ENCODE results near the gene HDAC4.

HDAC4 gene

DNA sequence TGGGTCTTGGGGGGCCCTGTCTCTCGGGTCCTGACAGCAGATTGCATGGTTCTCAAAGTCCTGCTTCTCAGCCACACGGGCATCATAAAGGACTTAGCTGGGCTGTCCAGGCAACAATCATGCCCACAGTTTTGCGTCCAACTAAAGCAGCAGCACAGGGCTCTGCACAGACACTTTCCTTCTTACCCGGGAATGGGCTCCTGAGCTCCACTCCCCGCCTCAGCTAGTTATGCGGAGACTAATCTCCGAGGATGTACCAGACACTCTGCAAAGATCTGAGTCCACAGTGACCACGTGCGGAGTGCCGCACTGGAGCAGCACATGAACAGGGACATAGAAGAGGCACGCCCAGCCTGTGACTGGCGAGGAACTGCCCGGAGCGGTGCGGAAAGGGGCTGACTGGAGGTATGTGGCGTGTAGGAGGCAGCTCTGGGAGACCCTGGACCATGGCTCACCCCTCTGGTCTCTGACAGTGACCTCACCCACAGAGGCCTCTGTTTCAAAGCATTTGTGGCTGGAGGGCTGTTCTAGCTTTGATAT, 270.0 kb downstream of the HDAC4 start:
- TF ChIP-seq CTCF (IDR thresholded peaks at IDR 0.05; ENCODE audit: insufficient read depth, low read length, poor library complexity, severe bottlenecking) (no peak), EZH2phosphoT487 (conservative IDR thresholded peaks at IDR 0.05; ENCODE audit: low read length) (no peak)

DNA sequence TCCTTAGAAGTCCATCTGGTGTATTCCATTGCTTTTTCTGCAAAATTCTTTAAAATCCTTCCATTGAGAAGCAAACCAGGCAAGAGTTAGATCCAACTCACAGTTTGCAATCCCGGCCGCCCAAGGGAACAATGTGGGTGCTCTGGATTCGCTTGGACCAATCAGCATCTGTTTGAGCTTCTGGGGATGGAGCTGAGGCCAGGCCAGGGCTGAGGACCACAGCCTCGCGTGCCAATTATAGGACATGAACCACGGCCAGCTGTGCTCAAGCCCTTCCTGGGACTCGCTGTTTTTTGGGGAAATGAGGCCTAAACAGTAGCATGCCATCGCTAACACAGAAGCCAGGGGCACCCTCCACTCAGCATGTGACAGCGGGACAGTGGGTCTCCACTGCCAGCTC, 270.8 kb downstream of the HDAC4 start:
- Histone ChIP-seq H2AFZ (ENCODE audit: low read depth, low read length, severe bottlenecking) (no peak overlapping the region), H3K36me3 (ENCODE audit: low read length) (no peaks in the 10 kb centered on the region), H3K4me2 (ENCODE audit: low read depth, low read length, poor library complexity, severe bottlenecking) (no peak overlapping the region), H3K27me3 (ENCODE audit: low read length) (no peaks in the 10 kb centered on the region), H3K9ac (ENCODE audit: low read length) (no peak overlapping the region), H3K9me2 (replicated peaks; ENCODE audit: insufficient read depth, low read length) (no peaks in the 10 kb centered on the region), H3K27ac (ENCODE audit: low read depth, low read length) (no peak overlapping the region), H3K79me2 (ENCODE audit: insufficient read depth, low read length) (no peaks in the 10 kb centered on the region), H3K9me3 (ENCODE audit: insufficient read depth, low read length) (no peaks in the 10 kb centered on the region), H3F3A (ENCODE audit: insufficient read depth) (no peaks in the 10 kb centered on the region), H3K4me3 (ENCODE audit: insufficient read depth, low read length, poor library complexity, severe bottlenecking) (no peak overlapping the region), H4K20me1 (ENCODE audit: low read depth, low read length) (no peaks in the 10 kb centered on the region)
- TF ChIP-seq EZH2phosphoT487 (conservative IDR thresholded peaks at IDR 0.05; ENCODE audit: low read length), result no peak
- no peak for TF ChIP-seq CTCF (IDR thresholded peaks at IDR 0.05; ENCODE audit: insufficient read depth, low read length, poor library complexity, severe bottlenecking)

More for the DNA sequence above, 270.0 kb downstream of the HDAC4 start:
- no peaks in the 10 kb centered on the region for H3K9me2 ChIP-seq (replicated peaks; ENCODE audit: insufficient read depth, low read length)
- H3F3A ChIP-seq (ENCODE audit: insufficient read depth), result no peaks in the 10 kb centered on the region
- H3K4me2 ChIP-seq (ENCODE audit: low read depth, low read length, poor library complexity, severe bottlenecking), result no peak overlapping the region
- no peaks in the 10 kb centered on the region for H4K20me1 ChIP-seq (ENCODE audit: low read depth, low read length)
- H3K9me3 ChIP-seq (ENCODE audit: insufficient read depth, low read length), result no peaks in the 10 kb centered on the region
- H3K27me3 ChIP-seq (ENCODE audit: low read length), result no peaks in the 10 kb centered on the region
- H3K4me3 ChIP-seq (ENCODE audit: insufficient read depth, low read length, poor library complexity, severe bottlenecking), result no peak overlapping the region
- H2AFZ ChIP-seq (ENCODE audit: low read depth, low read length, severe bottlenecking), result no peak overlapping the region
- H3K27ac ChIP-seq (ENCODE audit: low read depth, low read length), result no peak overlapping the region
- H3K36me3 ChIP-seq (ENCODE audit: low read length), result no peaks in the 10 kb centered on the region
- H3K79me2 ChIP-seq (ENCODE audit: insufficient read depth, low read length), result no peaks in the 10 kb centered on the region
- H3K9ac ChIP-seq (ENCODE audit: low read length), result no peak overlapping the region

GRCh38 chr2:239129147-239129920, 271.5 kb downstream of the HDAC4 start:
- no peaks in the 10 kb centered on the region for H3K9me2 ChIP-seq (replicated peaks; ENCODE audit: insufficient read depth, low read length)
- TF ChIP-seq EZH2phosphoT487 (conservative IDR thresholded peaks at IDR 0.05; ENCODE audit: low read length) (no peak), CTCF (IDR thresholded peaks at IDR 0.05; ENCODE audit: insufficient read depth, low read length, poor library complexity, severe bottlenecking) (no peak)
- no peak overlapping the region for H3K4me2 ChIP-seq (ENCODE audit: low read depth, low read length, poor library complexity, severe bottlenecking)
- no peak overlapping the region for H3K9ac ChIP-seq (ENCODE audit: low read length)
- no peak overlapping the region for H2AFZ ChIP-seq (ENCODE audit: low read depth, low read length, severe bottlenecking)
- H3K36me3 ChIP-seq (ENCODE audit: low read length), result no peaks in the 10 kb centered on the region
- H3K9me3 ChIP-seq (ENCODE audit: insufficient read depth, low read length), result no peaks in the 10 kb centered on the region
- H3K27ac ChIP-seq (ENCODE audit: low read depth, low read length), result no peak overlapping the region
- no peak overlapping the region for H3K4me3 ChIP-seq (ENCODE audit: insufficient read depth, low read length, poor library complexity, severe bottlenecking)
- no peaks in the 10 kb centered on the region for H3F3A ChIP-seq (ENCODE audit: insufficient read depth)
- H3K79me2 ChIP-seq (ENCODE audit: insufficient read depth, low read length), result no peaks in the 10 kb centered on the region
- H3K27me3 ChIP-seq (ENCODE audit: low read length), result no peaks in the 10 kb centered on the region
- H4K20me1 ChIP-seq (ENCODE audit: low read depth, low read length), result no peaks in the 10 kb centered on the region
